ENCODE measurements around the gene TOX3. TPM values are rescaled to one million over a fixed set of nuclear protein-coding genes. Genes with fewer than 3 reads are reported as not detected.

The TOX3 gene
- total and polyA plus RNA-seq, 4 donors = 1.6 to 5.3 (median 2.0) TPM

DNA sequence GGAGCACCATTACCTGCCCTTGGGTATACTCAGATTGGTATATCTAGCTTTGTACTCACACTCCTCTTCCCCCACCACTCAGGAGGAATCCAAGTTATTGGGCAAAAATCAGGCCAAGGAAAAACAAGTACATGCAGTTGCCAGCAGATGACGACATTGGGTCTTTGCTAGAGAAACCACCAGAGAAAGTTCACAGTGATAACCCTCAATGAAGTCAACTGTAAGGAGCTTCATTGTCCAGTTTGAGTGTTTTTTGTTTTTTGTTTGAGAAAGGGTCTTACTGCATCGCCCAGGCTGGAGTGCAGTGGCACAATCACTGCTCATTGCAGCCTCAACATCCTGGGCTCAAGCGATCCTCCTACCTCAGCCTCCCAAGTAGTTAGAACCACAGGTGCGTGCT lies 34.6 kb upstream of the TOX3 start:
- H3K4me1 ChIP-seq (ENCODE audit: control insufficient read depth in 5 of 5, insufficient read depth in 5 of 5, low read length in 5 of 5) = peaks cover 0 to 5% (median 0%) of the 10 kb centered on the region in 5 donors
- 86% methylated on average over 4 of the region's 4 CpGs for WGBS, 2 donors
- no peak for ATAC-seq (ENCODE audit: insufficient read depth, low FRiP score)
- no peaks in the 10 kb centered on the region for H3K9me3 ChIP-seq (ENCODE audit: control insufficient read depth in 4 of 4, insufficient read depth in 3 of 4, low read length in 3 of 4)
- TF ChIP-seq, protein P1, sequence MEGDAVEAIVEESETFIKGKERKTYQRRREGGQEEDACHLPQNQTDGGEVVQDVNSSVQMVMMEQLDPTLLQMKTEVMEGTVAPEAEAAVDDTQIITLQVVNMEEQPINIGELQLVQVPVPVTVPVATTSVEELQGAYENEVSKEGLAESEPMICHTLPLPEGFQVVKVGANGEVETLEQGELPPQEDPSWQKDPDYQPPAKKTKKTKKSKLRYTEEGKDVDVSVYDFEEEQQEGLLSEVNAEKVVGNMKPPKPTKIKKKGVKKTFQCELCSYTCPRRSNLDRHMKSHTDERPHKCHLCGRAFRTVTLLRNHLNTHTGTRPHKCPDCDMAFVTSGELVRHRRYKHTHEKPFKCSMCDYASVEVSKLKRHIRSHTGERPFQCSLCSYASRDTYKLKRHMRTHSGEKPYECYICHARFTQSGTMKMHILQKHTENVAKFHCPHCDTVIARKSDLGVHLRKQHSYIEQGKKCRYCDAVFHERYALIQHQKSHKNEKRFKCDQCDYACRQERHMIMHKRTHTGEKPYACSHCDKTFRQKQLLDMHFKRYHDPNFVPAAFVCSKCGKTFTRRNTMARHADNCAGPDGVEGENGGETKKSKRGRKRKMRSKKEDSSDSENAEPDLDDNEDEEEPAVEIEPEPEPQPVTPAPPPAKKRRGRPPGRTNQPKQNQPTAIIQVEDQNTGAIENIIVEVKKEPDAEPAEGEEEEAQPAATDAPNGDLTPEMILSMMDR (IDR thresholded peaks at IDR 0.05; ENCODE audit: control extremely low read depth, extremely low read depth) = no peak
- H3K36me3 ChIP-seq (ENCODE audit: control insufficient read depth in 4 of 4, insufficient read depth in 4 of 4, low read length in 4 of 4) = no peaks in the 10 kb centered on the region
- H3K4me3 ChIP-seq = no peak overlapping the region
- peaks cover 0 to 4% (median 0%) of the 10 kb centered on the region in 3 donors for H3K27me3 ChIP-seq (ENCODE audit: control insufficient read depth in 3 of 3, insufficient read depth in 3 of 3, low read length in 2 of 3)
- H3K27ac ChIP-seq (ENCODE audit: low read depth in 1 of 2, low read length in 1 of 2) = no peak overlapping the region
- no peak overlapping the region for H3K9ac ChIP-seq (ENCODE audit: insufficient read depth in 1 of 2, low read length in 2 of 2)
- DNase-seq = no peak

DNA sequence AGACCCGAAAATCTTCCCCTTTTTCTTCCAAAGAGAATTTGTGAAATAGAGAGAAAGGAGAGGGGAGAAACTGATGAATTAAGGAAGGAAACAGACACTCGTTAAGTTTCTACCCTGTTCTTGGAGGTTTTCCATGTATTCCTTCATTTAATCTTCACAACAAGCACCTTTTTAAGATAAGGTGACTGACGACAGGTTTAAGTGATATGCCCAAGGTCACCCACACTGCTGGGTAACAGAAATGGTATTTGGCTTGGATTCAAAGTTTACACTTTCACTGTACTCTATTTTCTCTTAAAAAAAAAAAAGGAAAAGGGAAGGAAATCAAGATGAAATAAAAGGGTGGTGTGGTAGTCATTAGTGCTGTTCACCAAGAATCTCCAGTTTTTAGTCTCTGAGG lies 33.5 kb upstream of the TOX3 start:
- H3K9me3 ChIP-seq (ENCODE audit: control insufficient read depth in 4 of 4, insufficient read depth in 3 of 4, low read length in 3 of 4) = no peaks in the 10 kb centered on the region
- H3K4me3 ChIP-seq = no peak overlapping the region
- no peak overlapping the region for H3K27ac ChIP-seq (ENCODE audit: low read depth in 1 of 2, low read length in 1 of 2)
- no peak for DNase-seq
- peaks cover 0 to 5% (median 0%) of the 10 kb centered on the region in 5 donors for H3K4me1 ChIP-seq (ENCODE audit: control insufficient read depth in 5 of 5, insufficient read depth in 5 of 5, low read length in 5 of 5)
- no peak for ATAC-seq (ENCODE audit: insufficient read depth, low FRiP score)
- H3K36me3 ChIP-seq (ENCODE audit: control insufficient read depth in 4 of 4, insufficient read depth in 4 of 4, low read length in 4 of 4) = no peaks in the 10 kb centered on the region
- TF ChIP-seq, protein P1 (IDR thresholded peaks at IDR 0.05; ENCODE audit: control extremely low read depth, extremely low read depth) = no peak
- peaks cover 0 to 4% (median 0%) of the 10 kb centered on the region in 3 donors for H3K27me3 ChIP-seq (ENCODE audit: control insufficient read depth in 3 of 3, insufficient read depth in 3 of 3, low read length in 2 of 3)
- H3K9ac ChIP-seq (ENCODE audit: insufficient read depth in 1 of 2, low read length in 2 of 2) = no peak overlapping the region
- WGBS, 2 donors = 44 to 61% methylated on average over 3 of the region's 3 CpGs

GRCh38 chr16:52578829-52579498 lies 32.0 kb upstream of the TOX3 start:
- peaks cover 0 to 5% (median 0%) of the 10 kb centered on the region in 5 donors for H3K4me1 ChIP-seq (ENCODE audit: control insufficient read depth in 5 of 5, insufficient read depth in 5 of 5, low read length in 5 of 5)
- H3K9ac ChIP-seq (ENCODE audit: insufficient read depth in 1 of 2, low read length in 2 of 2) = no peak overlapping the region
- H3K9me3 ChIP-seq (ENCODE audit: control insufficient read depth in 4 of 4, insufficient read depth in 3 of 4, low read length in 3 of 4) = no peaks in the 10 kb centered on the region
- ATAC-seq (ENCODE audit: insufficient read depth, low FRiP score) = no peak
- TF ChIP-seq, protein P1 (IDR thresholded peaks at IDR 0.05; ENCODE audit: control extremely low read depth, extremely low read depth) = no peak
- H3K27me3 ChIP-seq (ENCODE audit: control insufficient read depth in 3 of 3, insufficient read depth in 3 of 3, low read length in 2 of 3) = peaks cover 0 to 4% (median 0%) of the 10 kb centered on the region in 3 donors
- no peak for DNase-seq
- H3K4me3 ChIP-seq = no peak overlapping the region
- H3K27ac ChIP-seq (ENCODE audit: low read depth in 1 of 2, low read length in 1 of 2) = no peak overlapping the region
- 86% methylated on average over 4 of the region's 4 CpGs for WGBS, 2 donors
- no peaks in the 10 kb centered on the region for H3K36me3 ChIP-seq (ENCODE audit: control insufficient read depth in 4 of 4, insufficient read depth in 4 of 4, low read length in 4 of 4)

Measured in lung (tissue), 12 donors.